Ishikawa (cell line): ENCODE data around the gene ATRX.

Experiments
- CEBPB ChIP-seq: IDR thresholded peaks from 2 replicates; pipeline ENCODE4 v1.6.1; 2012
- CREB1 ChIP-seq: IDR thresholded peaks from 2 replicates; pipeline ENCODE4 v1.6.1; 2012; ENCODE audit warnings: low read depth
- EGR1 ChIP-seq: IDR thresholded peaks from 2 replicates; pipeline ENCODE4 v1.6.1; 2012
- EP300 ChIP-seq: IDR thresholded peaks from 2 replicates; pipeline ENCODE4 v1.6.1; 2012; ENCODE audit warnings: borderline replicate concordance
- FOXM1 ChIP-seq: IDR thresholded peaks from 2 replicates; pipeline ENCODE4 v1.6.1; 2012; ENCODE audit warnings: low read depth, borderline replicate concordance
- NFIC ChIP-seq: IDR thresholded peaks from 2 replicates; pipeline ENCODE4 v1.6.1; 2012
- RAD21 ChIP-seq: IDR thresholded peaks from 2 replicates; pipeline ENCODE4 v1.6.1; 2012; ENCODE audit warnings: low read depth
- TAF1 ChIP-seq: IDR thresholded peaks from 2 replicates; pipeline ENCODE4 v1.6.1; 2012; ENCODE audit warnings: low read depth, mild to moderate bottlenecking
- TCF12 ChIP-seq: IDR thresholded peaks from 2 replicates; pipeline ENCODE4 v1.6.1; 2012; ENCODE audit warnings: low read depth
- TEAD4 ChIP-seq: IDR thresholded peaks from 2 replicates; pipeline ENCODE4 v1.6.1; 2012
- YY1 ChIP-seq: IDR thresholded peaks from 2 replicates; pipeline ENCODE4 v1.6.1; 2012; ENCODE audit warnings: low read depth
- TF ChIP-seq, protein P1 (sequence below): IDR thresholded peaks from 2 replicates; pipeline ENCODE4 v1.6.1; 2012; ENCODE audit warnings: low read depth, mild to moderate bottlenecking
- TF ChIP-seq, protein P2 (sequence below): IDR thresholded peaks from 2 replicates; pipeline ENCODE4 v1.6.1; 2012

DNA sequence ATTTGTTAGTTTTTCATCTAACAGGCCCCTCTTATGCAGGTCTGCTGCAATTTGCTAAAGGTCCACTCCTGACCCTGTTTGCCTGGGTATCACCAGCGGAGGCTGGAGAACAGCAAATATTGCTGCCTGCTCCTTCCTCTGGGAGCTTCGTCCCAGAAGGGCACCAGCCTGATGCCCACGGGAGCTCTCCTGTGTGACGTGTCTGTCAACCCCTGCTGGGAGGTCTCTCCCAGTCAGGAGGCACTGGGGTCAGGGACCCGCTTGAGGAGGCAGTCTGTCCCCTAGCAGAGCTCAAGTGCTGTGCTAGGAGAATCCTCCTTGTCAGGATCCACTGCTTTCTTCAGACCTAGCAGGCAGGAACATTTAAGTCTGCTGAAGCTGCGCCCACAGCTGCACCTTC lies 30.5 kb downstream of the ATRX start:
- TF ChIP-seq RAD21 = no peak
- TF ChIP-seq, protein P1, sequence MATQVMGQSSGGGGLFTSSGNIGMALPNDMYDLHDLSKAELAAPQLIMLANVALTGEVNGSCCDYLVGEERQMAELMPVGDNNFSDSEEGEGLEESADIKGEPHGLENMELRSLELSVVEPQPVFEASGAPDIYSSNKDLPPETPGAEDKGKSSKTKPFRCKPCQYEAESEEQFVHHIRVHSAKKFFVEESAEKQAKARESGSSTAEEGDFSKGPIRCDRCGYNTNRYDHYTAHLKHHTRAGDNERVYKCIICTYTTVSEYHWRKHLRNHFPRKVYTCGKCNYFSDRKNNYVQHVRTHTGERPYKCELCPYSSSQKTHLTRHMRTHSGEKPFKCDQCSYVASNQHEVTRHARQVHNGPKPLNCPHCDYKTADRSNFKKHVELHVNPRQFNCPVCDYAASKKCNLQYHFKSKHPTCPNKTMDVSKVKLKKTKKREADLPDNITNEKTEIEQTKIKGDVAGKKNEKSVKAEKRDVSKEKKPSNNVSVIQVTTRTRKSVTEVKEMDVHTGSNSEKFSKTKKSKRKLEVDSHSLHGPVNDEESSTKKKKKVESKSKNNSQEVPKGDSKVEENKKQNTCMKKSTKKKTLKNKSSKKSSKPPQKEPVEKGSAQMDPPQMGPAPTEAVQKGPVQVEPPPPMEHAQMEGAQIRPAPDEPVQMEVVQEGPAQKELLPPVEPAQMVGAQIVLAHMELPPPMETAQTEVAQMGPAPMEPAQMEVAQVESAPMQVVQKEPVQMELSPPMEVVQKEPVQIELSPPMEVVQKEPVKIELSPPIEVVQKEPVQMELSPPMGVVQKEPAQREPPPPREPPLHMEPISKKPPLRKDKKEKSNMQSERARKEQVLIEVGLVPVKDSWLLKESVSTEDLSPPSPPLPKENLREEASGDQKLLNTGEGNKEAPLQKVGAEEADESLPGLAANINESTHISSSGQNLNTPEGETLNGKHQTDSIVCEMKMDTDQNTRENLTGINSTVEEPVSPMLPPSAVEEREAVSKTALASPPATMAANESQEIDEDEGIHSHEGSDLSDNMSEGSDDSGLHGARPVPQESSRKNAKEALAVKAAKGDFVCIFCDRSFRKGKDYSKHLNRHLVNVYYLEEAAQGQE = no peak
- TF ChIP-seq TEAD4 = no peak
- no peak for TF ChIP-seq NFIC
- TF ChIP-seq CEBPB = no peak
- TF ChIP-seq, protein P2, sequence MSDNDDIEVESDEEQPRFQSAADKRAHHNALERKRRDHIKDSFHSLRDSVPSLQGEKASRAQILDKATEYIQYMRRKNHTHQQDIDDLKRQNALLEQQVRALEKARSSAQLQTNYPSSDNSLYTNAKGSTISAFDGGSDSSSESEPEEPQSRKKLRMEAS = no peak
- TF ChIP-seq FOXM1 = no peak
- no peak for TF ChIP-seq YY1
- TF ChIP-seq EP300 = no peak
- TF ChIP-seq TCF12 = no peak
- no peak for TF ChIP-seq CREB1
- TF ChIP-seq TAF1 = no peak
- no peak for TF ChIP-seq EGR1
